Peyer's patch (tissue), 4 donors: ENCODE measurements around the gene KDM2A.

Experiments used
- CTCF ChIP-seq, 6 experiments: fragments of 450-650 bp in 4 of 6; fragments of 200-600 bp in 2 of 6; sonication (generic) in 1 of 6; IDR thresholded peaks; one replicate each; pipeline ENCODE4 v1.5.1; 2017 to 2019; ENCODE audit warnings: antibody characterized with exemption in 6 of 6, mild to moderate bottlenecking in 3 of 6, moderate library complexity in 1 of 6
- POLR2A ChIP-seq, 2 donors: fragments of 450-650 bp; IDR thresholded peaks; one replicate each; pipeline ENCODE4 v1.5.1; 2017; ENCODE audit warnings: antibody characterized with exemption in 2 of 2, mild to moderate bottlenecking in 2 of 2, moderate library complexity in 2 of 2

- TF ChIP-seq CTCF (IDR thresholded peaks at IDR 0.05) (no peak), POLR2A (IDR thresholded peaks at IDR 0.05) (no peak)
Measured at GRCh38 chr11:67072295-67072694, 46.8 kb upstream of the KDM2A start.
